HFFc6 (cell line): Measurements from ENCODE around the gene CIDEA. TPM values are rescaled to one million over a fixed set of nuclear protein-coding genes. Genes with fewer than 3 reads are reported as not detected.

Experiments used
- DNase-seq: peaks from one replicate; pipeline ENCODE4 v3.0.0-alpha.2; 2018
- H3K27ac Mint-ChIP-seq: 2 replicates; pipeline ENCODE4 v1.8.0; 2020; ENCODE audit warnings: mild to moderate bottlenecking, mixed read lengths
- H3K27me3 Mint-ChIP-seq: 2 replicates; pipeline ENCODE4 v1.8.0; 2021; ENCODE audit warnings: mild to moderate bottlenecking, moderate library complexity, mixed read lengths; ENCODE audit not compliant: insufficient read depth
- H3K36me3 Mint-ChIP-seq: 2 replicates; pipeline ENCODE4 v1.8.0; 2021; ENCODE audit warnings: low read depth, mixed read lengths
- H3K4me1 Mint-ChIP-seq: 2 replicates; pipeline ENCODE4 v1.8.0; 2020; ENCODE audit warnings: low read depth, mixed read lengths
- H3K4me3 Mint-ChIP-seq: 2 replicates; pipeline ENCODE4 v1.8.0; 2020; ENCODE audit warnings: mild to moderate bottlenecking, moderate library complexity, mixed read lengths
- H3K9me3 Mint-ChIP-seq: 2 replicates; pipeline ENCODE4 v1.8.0; 2020; ENCODE audit warnings: mild to moderate bottlenecking, mixed read lengths
- CTCF ChIP-seq: fragments of 200-600 bp; sonication (generic); IDR thresholded peaks from 2 replicates; pipeline ENCODE4 v1.5.0; 2021; ENCODE audit warnings: antibody characterized with exemption, mild to moderate bottlenecking
- total RNA-seq, 6 experiments: library from RNA; stranded (reverse); fragmentation: NEBNext Ultra II Directional; extraction: Animal tissue kit (Norgen Biotek cat#: 25700); gene quantifications; 2 replicates in 1 of 6; 3 replicates in 5 of 6; pipeline ENCODE4 v1.2.3, GENCODE V29; 2021

Gene CIDEA
- total RNA-seq, 6 experiments from 2014 or later, result not detected

GRCh38 chr18:12306752-12307700, 52.9 kb downstream of the CIDEA start:
- peaks cover 36% of the 10 kb centered on the region for H3K36me3 Mint-ChIP-seq
- no peak for TF ChIP-seq CTCF
- peaks cover 52% of the 10 kb centered on the region for H3K4me1 Mint-ChIP-seq
- peaks cover 20% of the 10 kb centered on the region for H3K9me3 Mint-ChIP-seq
- DNase-seq, result peak; percentile 69
- peak overlapping the region; percentile 99 for H3K27ac Mint-ChIP-seq
- H3K27me3 Mint-ChIP-seq, result peaks cover 15% of the 10 kb centered on the region
- H3K4me3 Mint-ChIP-seq, result peak overlapping the region; percentile 94

- TF ChIP-seq CTCF, result peak; percentile 57
- H3K9me3 Mint-ChIP-seq, result peaks cover 21% of the 10 kb centered on the region
These were observed 53.7 kb downstream of the CIDEA start, which contains the start of gene TUBB6 for GRCh38 chr18:12307701-12308385. Gene TUBB6, plus strand, starts transcription at chr18:12308241. Its CDS starts 52 bp downstream, at chr18:12308293.

GRCh38 chr18:12308386-12309100, 54.4 kb downstream of the CIDEA start:
- no peak for TF ChIP-seq CTCF
- Mint-ChIP-seq H3K27ac (peak overlapping the region; percentile 91), H3K4me3 (peak overlapping the region; percentile 96)

More at GRCh38 chr18:12307701-12308385, 53.7 kb downstream of the CIDEA start, which contains the start of gene TUBB6:
- peak within 1 kb of the TSS; percentile 96 for H3K4me3 Mint-ChIP-seq
- DNase-seq, result peak; percentile 81
- H3K27me3 Mint-ChIP-seq, result peaks cover 15% of the 10 kb centered on the region
- peak within 1 kb of the TSS; percentile 99 for H3K27ac Mint-ChIP-seq
- peaks cover 58% of the 10 kb centered on the region for H3K4me1 Mint-ChIP-seq
- H3K36me3 Mint-ChIP-seq, result peaks cover 44% of the 10 kb centered on the region

GRCh38 chr18:12309683-12310198, 55.6 kb downstream of the CIDEA start:
- TF ChIP-seq CTCF, result no peak

More at GRCh38 chr18:12308386-12309100, 54.4 kb downstream of the CIDEA start:
- Mint-ChIP-seq H3K36me3 (peaks cover 51% of the 10 kb centered on the region), H3K4me1 (peaks cover 65% of the 10 kb centered on the region), H3K27me3 (peaks cover 15% of the 10 kb centered on the region), H3K9me3 (peaks cover 21% of the 10 kb centered on the region)
- peak; percentile 89 for DNase-seq

GRCh38 chr18:12310762-12311161, 56.6 kb downstream of the CIDEA start:
- no peak for TF ChIP-seq CTCF
- peaks cover 13% of the 10 kb centered on the region for H3K27me3 Mint-ChIP-seq
- H3K27ac Mint-ChIP-seq, result peak overlapping the region; percentile 91
- H3K36me3 Mint-ChIP-seq, result peaks cover 62% of the 10 kb centered on the region
- peaks cover 71% of the 10 kb centered on the region for H3K4me1 Mint-ChIP-seq
- peak overlapping the region; percentile 96 for H3K4me3 Mint-ChIP-seq
- DNase-seq, result no peak
- H3K9me3 Mint-ChIP-seq, result peaks cover 21% of the 10 kb centered on the region

More at GRCh38 chr18:12309683-12310198, 55.6 kb downstream of the CIDEA start:
- H3K27ac Mint-ChIP-seq, result peak overlapping the region; percentile 91
- peaks cover 57% of the 10 kb centered on the region for H3K36me3 Mint-ChIP-seq
- peaks cover 21% of the 10 kb centered on the region for H3K9me3 Mint-ChIP-seq
- peak overlapping the region; percentile 96 for H3K4me3 Mint-ChIP-seq
- peak; percentile 25 for DNase-seq
- H3K27me3 Mint-ChIP-seq, result peaks cover 15% of the 10 kb centered on the region
- H3K4me1 Mint-ChIP-seq, result peaks cover 69% of the 10 kb centered on the region
